GM18502 (cell line): ENCODE measurements around the gene DNMT3B.

Source experiments
- ATAC-seq: cut with Tn5 transposase; IDR thresholded peaks from one replicate; pipeline ENCODE4 v1.9.1; 2021; ENCODE audit warnings: mild to moderate bottlenecking; ENCODE audit not compliant: unreplicated experiment, poor library complexity

The DNMT3B gene

GRCh38 chr20:32848846-32849245 lies 86.7 kb downstream of the DNMT3B start:
- no peak for ATAC-seq

- ATAC-seq, result no peak
Measured at GRCh38 chr20:32849577-32849976, 87.4 kb downstream of the DNMT3B start.

DNA sequence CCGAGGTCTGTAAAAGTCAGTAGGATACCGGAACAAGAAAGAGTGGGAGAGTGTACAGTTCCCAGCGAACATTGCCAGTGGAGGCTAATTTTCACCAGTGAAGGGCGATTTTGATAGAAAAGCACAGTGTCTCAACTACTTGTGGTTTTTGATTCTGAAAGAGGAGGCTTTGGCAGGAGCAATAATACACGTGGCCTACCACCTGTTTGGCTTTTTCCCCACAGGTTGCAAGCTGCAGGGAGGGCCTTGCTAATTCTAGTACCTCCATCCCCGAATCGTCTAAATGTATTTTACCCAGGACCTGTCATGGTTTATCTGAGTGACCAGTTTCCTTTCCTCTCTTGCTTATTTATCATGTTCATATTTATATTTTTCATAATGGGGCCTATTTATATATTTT lies 93.2 kb downstream of the DNMT3B start:
- ATAC-seq, result no peak

GRCh38 chr20:32858189-32858588 lies 96.0 kb downstream of the DNMT3B start:
- no peak for ATAC-seq
